ENCODE measurements around the gene SHLD1. TPM values are rescaled to one million over a fixed set of nuclear protein-coding genes. Genes with fewer than 3 reads are reported as not detected.

SHLD1 gene
- total RNA-seq, 1 experiment from 2014 or later: 5.9 TPM

- H3K4me2 ChIP-seq: no peak overlapping the region
- intact Hi-C loops (cut with micrococcal nuclease; ENCODE audit: unreplicated experiment): no loop called here
- H3K27ac ChIP-seq: no peak overlapping the region
- H4K20me1 ChIP-seq (ENCODE audit: insufficient read depth): no peaks in the 10 kb centered on the region
- H3K79me2 ChIP-seq (ENCODE audit: low read depth): no peaks in the 10 kb centered on the region
- ChIA-PET CTCF (no interaction called here), POLR2A (ENCODE audit: unreplicated experiment) (no interaction called here)
- H3K27me3 ChIP-seq (ENCODE audit: insufficient read depth, low read depth): peaks cover 69% of the 10 kb centered on the region
- H3K4me1 ChIP-seq (replicated peaks; ENCODE audit: insufficient read depth): no peaks in the 10 kb centered on the region
- no peaks in the 10 kb centered on the region for H3K9me3 ChIP-seq (ENCODE audit: insufficient read depth, low read depth)
- BruUV-seq (replicated peaks): no TSS peak
- no peaks in the 10 kb centered on the region for H3K36me3 ChIP-seq (ENCODE audit: low read depth)
- H3K4me3 ChIP-seq: no peak overlapping the region
- TF ChIP-seq EZH2 (IDR thresholded peaks at IDR 0.05; ENCODE audit: low read depth): no peak
- TF ChIP-seq, protein P1, sequence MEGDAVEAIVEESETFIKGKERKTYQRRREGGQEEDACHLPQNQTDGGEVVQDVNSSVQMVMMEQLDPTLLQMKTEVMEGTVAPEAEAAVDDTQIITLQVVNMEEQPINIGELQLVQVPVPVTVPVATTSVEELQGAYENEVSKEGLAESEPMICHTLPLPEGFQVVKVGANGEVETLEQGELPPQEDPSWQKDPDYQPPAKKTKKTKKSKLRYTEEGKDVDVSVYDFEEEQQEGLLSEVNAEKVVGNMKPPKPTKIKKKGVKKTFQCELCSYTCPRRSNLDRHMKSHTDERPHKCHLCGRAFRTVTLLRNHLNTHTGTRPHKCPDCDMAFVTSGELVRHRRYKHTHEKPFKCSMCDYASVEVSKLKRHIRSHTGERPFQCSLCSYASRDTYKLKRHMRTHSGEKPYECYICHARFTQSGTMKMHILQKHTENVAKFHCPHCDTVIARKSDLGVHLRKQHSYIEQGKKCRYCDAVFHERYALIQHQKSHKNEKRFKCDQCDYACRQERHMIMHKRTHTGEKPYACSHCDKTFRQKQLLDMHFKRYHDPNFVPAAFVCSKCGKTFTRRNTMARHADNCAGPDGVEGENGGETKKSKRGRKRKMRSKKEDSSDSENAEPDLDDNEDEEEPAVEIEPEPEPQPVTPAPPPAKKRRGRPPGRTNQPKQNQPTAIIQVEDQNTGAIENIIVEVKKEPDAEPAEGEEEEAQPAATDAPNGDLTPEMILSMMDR (conservative IDR thresholded peaks at IDR 0.05): no peak
- H3K9me2 ChIP-seq (ENCODE audit: insufficient read depth): no peaks in the 10 kb centered on the region
- no peak for DNase-seq
- no peaks in the 10 kb centered on the region for H3F3A ChIP-seq (ENCODE audit: insufficient read depth, low read depth)
- no peak overlapping the region for H2AFZ ChIP-seq
These were observed 142.9 kb downstream of the SHLD1 start for GRCh38 chr20:5893052-5893451.

GRCh38 chr20:5893621-5894020 is 143.4 kb downstream of the SHLD1 start:
- ChIA-PET POLR2A (ENCODE audit: unreplicated experiment) (no interaction called here), CTCF (no interaction called here)
- Histone ChIP-seq H3K27me3 (ENCODE audit: insufficient read depth, low read depth) (peaks cover 63% of the 10 kb centered on the region), H3K9me2 (ENCODE audit: insufficient read depth) (no peaks in the 10 kb centered on the region), H3K9me3 (ENCODE audit: insufficient read depth, low read depth) (no peaks in the 10 kb centered on the region), H3K4me2 (no peak overlapping the region), H3F3A (ENCODE audit: insufficient read depth, low read depth) (no peaks in the 10 kb centered on the region), H2AFZ (no peak overlapping the region), H3K4me1 (replicated peaks; ENCODE audit: insufficient read depth) (no peaks in the 10 kb centered on the region), H3K27ac (no peak overlapping the region), H3K79me2 (ENCODE audit: low read depth) (no peaks in the 10 kb centered on the region), H4K20me1 (ENCODE audit: insufficient read depth) (no peaks in the 10 kb centered on the region), H3K36me3 (ENCODE audit: low read depth) (no peaks in the 10 kb centered on the region), H3K4me3 (no peak overlapping the region)
- DNase-seq: no peak
- no TSS peak for BruUV-seq (replicated peaks)
- TF ChIP-seq EZH2 (IDR thresholded peaks at IDR 0.05; ENCODE audit: low read depth): no peak
- TF ChIP-seq, protein P1 (conservative IDR thresholded peaks at IDR 0.05): no peak
- intact Hi-C loops (cut with micrococcal nuclease; ENCODE audit: unreplicated experiment): no loop called here

DNA sequence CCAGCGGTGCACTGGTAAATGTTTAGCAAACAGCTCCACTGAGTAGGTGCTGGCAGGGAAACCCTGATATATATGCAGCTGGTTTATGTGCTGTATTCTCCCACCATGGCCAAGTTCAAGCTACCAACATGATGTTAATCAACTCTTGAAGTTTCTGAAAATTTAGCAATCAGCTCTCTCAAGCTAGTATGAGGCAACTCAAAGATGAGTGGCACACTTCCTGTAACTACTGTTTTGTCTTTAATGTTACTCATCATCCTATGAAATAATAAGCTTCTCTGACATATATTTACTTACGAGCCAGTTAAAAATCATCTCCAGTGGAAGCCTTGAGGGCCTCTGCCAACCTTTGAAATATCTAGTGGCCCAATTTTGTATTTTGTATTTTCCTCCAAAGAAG is 145.4 kb downstream of the SHLD1 start:
- no peaks in the 10 kb centered on the region for H4K20me1 ChIP-seq (ENCODE audit: insufficient read depth)
- H3K36me3 ChIP-seq (ENCODE audit: low read depth): no peaks in the 10 kb centered on the region
- intact Hi-C loops (cut with micrococcal nuclease; ENCODE audit: unreplicated experiment): no loop called here
- no peaks in the 10 kb centered on the region for H3K4me1 ChIP-seq (replicated peaks; ENCODE audit: insufficient read depth)
- TF ChIP-seq EZH2 (IDR thresholded peaks at IDR 0.05; ENCODE audit: low read depth): no peak
- TF ChIP-seq, protein P1 (conservative IDR thresholded peaks at IDR 0.05): no peak
- H3K4me3 ChIP-seq: no peak overlapping the region
- ChIA-PET CTCF (no interaction called here), POLR2A (ENCODE audit: unreplicated experiment) (no interaction called here)
- peaks cover 62% of the 10 kb centered on the region for H3K27me3 ChIP-seq (ENCODE audit: insufficient read depth, low read depth)
- no peaks in the 10 kb centered on the region for H3K9me3 ChIP-seq (ENCODE audit: insufficient read depth, low read depth)
- no peak for DNase-seq
- no peaks in the 10 kb centered on the region for H3K79me2 ChIP-seq (ENCODE audit: low read depth)
- no peak overlapping the region for H2AFZ ChIP-seq
- no peaks in the 10 kb centered on the region for H3F3A ChIP-seq (ENCODE audit: insufficient read depth, low read depth)
- H3K9me2 ChIP-seq (ENCODE audit: insufficient read depth): no peaks in the 10 kb centered on the region
- no peak overlapping the region for H3K4me2 ChIP-seq
- no peak overlapping the region for H3K27ac ChIP-seq
- no TSS peak for BruUV-seq (replicated peaks)

Data from PC-9 (cell line).